Omental fat pad (tissue), 4 donors: ENCODE measurements around the gene HAND1. TPM values are rescaled to one million over a fixed set of nuclear protein-coding genes. Genes with fewer than 3 reads are reported as not detected.

Experiments used
- ATAC-seq: fragments of 150-250 bp; one replicate; pipeline ENCODE4 v1.9.1; 2016; ENCODE audit warnings: mild to moderate bottlenecking, moderate library complexity; ENCODE audit not compliant: low FRiP score
- DNase-seq: peaks from one replicate; pipeline ENCODE4 v3.0.0-alpha.2; 2019; ENCODE audit warnings: low spot score
- CTCF ChIP-seq, 3 donors: fragments of 450-650 bp; IDR thresholded peaks; one replicate each; pipeline ENCODE4 v1.5.1; 2016 to 2017; ENCODE audit warnings: antibody characterized with exemption in 3 of 3, mild to moderate bottlenecking in 3 of 3, moderate library complexity in 2 of 3
- total RNA-seq, 4 donors: library from RNA; depleted of rRNA; stranded (reverse); fragments of >200 nt; gene quantifications; one replicate each; pipeline ENCODE4 v1.1.0, GENCODE V29; 2016

HAND1 gene
- total RNA-seq, 4 donors from 2014 or later, result 0.25 to 1.7 TPM; not detected in 2

GRCh38 chr5:154459015-154459414, 19.0 kb downstream of the HAND1 start:
- ATAC-seq, result no peak
- DNase-seq, result no peak
- no peak for TF ChIP-seq CTCF (IDR thresholded peaks at IDR 0.05)

DNA sequence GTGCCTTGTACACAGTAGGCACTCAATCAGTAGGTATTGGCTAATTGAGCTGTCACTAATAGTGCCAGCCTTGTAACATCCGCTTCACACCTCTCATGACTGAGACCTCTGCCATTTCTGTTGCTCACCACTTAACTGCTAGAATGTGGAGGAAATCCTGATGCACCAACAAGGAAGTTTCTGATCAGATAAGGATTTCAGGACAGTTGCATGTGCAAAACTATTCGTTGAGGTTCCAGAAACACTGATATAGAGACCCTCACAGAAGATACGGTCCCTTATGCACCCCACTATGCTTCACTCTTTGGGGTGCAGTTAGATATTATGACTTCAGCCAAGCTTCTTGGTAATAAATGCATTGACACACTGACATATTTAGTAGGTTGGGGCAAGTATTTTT, 21.5 kb downstream of the HAND1 start:
- no peak for TF ChIP-seq CTCF (IDR thresholded peaks at IDR 0.05)
- ATAC-seq, result no peak
- DNase-seq, result no peak

DNA sequence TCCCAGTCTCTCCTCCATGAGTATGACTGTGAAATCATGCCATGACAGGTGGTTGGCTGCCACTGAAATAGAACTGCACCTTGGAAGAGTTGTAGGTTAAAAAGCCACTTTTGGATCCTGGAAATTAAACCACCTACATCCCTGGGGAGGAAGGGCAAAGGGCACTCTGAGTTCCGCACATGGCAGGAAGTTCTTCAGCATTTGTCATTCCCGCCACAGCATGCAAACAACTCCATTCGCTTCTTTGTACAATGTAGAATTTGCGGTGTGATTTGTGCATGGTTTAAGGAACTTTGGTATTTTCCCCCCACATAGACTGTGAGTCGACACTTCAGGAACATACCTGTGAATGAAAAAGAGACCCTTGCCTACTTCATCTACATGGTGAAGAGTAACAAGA, 22.4 kb downstream of the HAND1 start:
- TF ChIP-seq CTCF (IDR thresholded peaks at IDR 0.05), result no peak
- no peak for DNase-seq
- no peak for ATAC-seq

GRCh38 chr5:154451957-154452356, 26.1 kb downstream of the HAND1 start:
- no peak for DNase-seq
- ATAC-seq, result no peak
- no peak for TF ChIP-seq CTCF (IDR thresholded peaks at IDR 0.05)

GRCh38 chr5:154449786-154450185, 28.2 kb downstream of the HAND1 start:
- no peak for TF ChIP-seq CTCF (IDR thresholded peaks at IDR 0.05)
- DNase-seq, result no peak
- ATAC-seq, result no peak

GRCh38 chr5:154447089-154447725, 30.8 kb downstream of the HAND1 start:
- no peak for DNase-seq
- no peak for ATAC-seq
- TF ChIP-seq CTCF (IDR thresholded peaks at IDR 0.05), result no peak
